ENCODE results near the gene ANO10.

- TF ChIP-seq CTCF (IDR thresholded peaks at IDR 0.05), result no peak
- no peak for TF ChIP-seq POLR2A (IDR thresholded peaks at IDR 0.05)
- no peak for TF ChIP-seq POLR2AphosphoS5 (IDR thresholded peaks at IDR 0.05)
Measured at GRCh38 chr3:43647331-43648166, 25.7 kb upstream of the ANO10 start.

Data from stomach (tissue), 4 donors.